Measurements from ENCODE around the gene RCOR2. TPM values are rescaled to one million over a fixed set of nuclear protein-coding genes. Genes with fewer than 3 reads are reported as not detected.
A peak's percentile ranks its signal among the peaks of the same experiment; 100 is the strongest.
"Not testable (repeated sequence)": the region's sequence is repeated elsewhere in the genome, so short reads cannot be mapped to it uniquely, and the experiment has no call there.

Gene RCOR2
- polyA plus RNA-seq (ENCODE audit: insufficient read length in 4 of 4) = 10 to 100 TPM; 10.5 to 14.5 (median 11.6) TPM

- DNase-seq (ENCODE audit: low read depth in 4 of 4, low spot score in 3 of 4) = no peak
Observed at GRCh38 chr11:63916837-63917691, at the start of gene RCOR2. RCOR2 (minus strand) TSS chr11:63917164; CDS start chr11:63916456, 708 bp downstream.

DNA sequence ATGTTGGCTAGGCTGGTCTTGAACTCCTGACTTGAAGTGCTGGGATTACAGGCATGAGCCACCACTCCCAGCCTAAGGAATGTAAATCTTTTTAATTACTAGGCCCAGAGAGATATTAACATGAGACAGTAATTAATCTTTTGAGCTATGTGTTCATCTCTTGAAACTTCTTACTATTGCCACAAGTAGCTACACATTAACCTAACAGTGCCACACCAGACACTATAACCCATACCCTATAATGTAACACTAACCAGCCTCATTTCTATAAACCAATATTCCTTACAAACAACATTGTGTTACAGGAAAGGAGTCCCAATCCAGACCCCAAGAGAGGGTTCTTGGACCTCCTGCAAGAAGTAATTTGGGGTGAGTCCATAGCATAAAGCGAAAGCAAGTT, 49.5 kb upstream of the RCOR2 start:
- DNase-seq (ENCODE audit: low read depth in 4 of 4, low spot score in 3 of 4) = no peak

DNA sequence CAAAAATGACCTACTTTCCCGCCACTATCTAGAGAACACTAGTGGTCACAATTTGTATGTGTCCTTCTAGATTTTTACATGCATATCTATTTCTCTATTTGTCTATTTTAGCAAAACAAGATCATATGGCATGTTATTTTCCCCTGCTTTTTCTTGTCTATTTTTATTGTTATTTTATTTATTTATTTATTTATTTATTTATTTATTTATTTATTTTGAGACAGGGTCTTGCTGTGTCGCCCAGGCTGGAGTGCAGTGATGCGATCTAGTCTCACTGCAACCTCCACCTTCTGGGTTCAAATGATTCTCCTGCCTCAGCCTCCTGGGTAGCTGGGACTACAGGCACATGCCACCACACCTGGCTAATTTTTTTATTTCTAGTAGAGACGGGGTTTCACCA, 46.9 kb upstream of the RCOR2 start:
- not testable (repeated sequence) for DNase-seq (ENCODE audit: low read depth in 4 of 4, low spot score in 3 of 4)

DNA sequence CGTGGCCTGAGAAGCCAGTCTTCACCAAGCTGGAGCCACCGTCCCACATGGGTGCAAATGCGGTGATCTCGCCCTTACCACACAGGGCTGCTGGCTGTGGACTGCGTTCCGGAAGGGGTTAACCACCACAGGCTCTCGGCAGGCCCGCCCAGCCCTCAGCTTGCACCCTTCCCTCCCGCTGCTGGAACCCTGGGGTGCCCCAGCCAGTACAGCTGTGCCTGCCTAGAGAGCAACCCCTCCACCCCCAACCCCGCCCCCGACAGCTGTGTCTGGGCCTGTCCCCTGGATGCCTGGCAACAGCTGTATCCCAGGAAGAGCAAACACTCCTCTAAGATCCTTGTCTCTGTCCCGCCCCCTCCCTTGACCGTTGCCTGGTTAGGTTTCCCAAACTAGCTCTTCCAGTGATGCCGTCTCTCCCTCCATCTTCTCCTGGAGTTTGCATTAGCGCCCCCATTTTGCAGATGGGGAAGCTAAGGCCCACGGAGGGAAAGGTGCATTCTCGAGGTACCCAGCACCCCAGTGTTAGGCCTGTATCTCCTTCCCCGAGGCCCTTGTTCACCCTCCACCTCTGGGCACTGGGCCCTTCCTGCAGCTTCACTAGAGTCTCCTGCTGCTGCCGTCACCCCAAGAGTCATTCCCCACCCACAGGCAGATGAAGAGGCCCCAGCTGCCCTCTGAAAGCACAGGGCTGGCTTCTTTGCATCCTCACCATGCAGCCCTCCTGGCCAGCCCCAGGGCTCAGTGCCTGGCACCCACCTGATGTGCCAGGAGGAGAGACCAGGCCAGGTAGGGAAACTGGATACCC, 44.8 kb upstream of the RCOR2 start:
- DNase-seq (ENCODE audit: low read depth in 4 of 4, low spot score in 3 of 4) = no peak

GRCh38 chr11:63958008-63958407, 41.0 kb upstream of the RCOR2 start:
- DNase-seq (ENCODE audit: low read depth in 4 of 4, low spot score in 3 of 4) = no peak

GRCh38 chr11:63952570-63952969, 35.6 kb upstream of the RCOR2 start:
- no peak for DNase-seq (ENCODE audit: low read depth in 4 of 4, low spot score in 3 of 4)

DNA sequence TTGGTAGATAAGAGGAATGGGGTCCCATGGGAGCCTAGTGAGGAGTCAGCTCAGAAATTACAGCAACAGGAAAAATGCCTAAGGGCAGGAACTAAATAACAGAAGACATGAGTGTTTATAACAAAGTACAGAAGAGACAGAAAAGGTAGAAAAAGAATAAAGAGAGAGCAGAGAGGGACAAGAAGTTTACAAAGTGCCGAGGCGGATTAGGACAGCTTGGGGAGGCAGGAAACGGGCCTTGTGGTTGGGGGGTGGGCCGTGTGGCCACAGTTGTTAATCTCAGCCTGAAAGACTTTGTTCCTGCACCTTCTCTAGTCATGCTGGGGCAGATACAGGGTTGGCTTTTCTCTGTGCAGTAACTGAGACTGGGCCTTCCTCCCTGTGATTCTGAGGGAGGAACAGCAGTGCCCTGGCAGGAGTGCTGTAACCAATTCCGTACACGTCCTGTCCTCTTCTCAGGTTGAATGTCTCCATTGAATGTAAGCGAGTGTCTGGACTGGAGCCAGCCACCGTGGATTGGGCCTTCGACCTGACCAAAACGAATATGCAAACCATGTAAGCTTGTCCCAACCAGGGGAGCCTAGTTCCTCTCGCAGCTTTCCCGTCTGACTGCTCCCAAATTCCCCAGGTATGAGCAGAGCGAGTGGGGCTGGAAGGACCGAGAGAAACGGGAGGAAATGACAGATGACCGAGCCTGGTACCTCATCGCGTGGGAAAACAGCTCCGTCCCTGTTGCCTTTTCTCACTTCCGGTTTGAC, 35.0 kb upstream of the RCOR2 start:
- no peak for DNase-seq (ENCODE audit: low read depth in 4 of 4, low spot score in 3 of 4)

- DNase-seq (ENCODE audit: low read depth in 4 of 4, low spot score in 3 of 4) = peak in 1 of 4 donors; percentile 57
Observed at GRCh38 chr11:63945477-63946163, 28.7 kb upstream of the RCOR2 start.

- DNase-seq (ENCODE audit: low read depth in 4 of 4, low spot score in 3 of 4) = no peak
Observed at GRCh38 chr11:63944987-63945386, 28.0 kb upstream of the RCOR2 start.

GRCh38 chr11:63942803-63943202, 25.8 kb upstream of the RCOR2 start:
- no peak for DNase-seq (ENCODE audit: low read depth in 4 of 4, low spot score in 3 of 4)

DNA sequence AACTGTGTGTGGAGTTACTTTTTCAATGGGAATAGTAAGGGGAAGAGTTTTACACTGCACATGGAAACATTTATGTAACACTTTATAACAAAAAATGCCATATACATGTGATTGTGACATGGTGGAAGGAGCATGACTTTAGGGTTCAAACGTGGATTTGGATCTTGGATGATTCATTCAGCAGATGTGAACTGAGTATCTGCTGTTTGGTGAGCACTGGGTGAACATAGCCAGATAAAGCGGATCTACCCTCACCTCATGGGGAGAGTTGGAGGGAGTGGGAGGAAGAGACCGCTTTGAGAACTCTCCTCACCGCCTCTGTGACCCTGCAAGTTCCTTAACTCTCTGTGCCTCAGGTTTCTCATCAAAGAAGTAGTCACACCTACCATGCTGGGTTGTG, 24.9 kb upstream of the RCOR2 start:
- no peak for DNase-seq (ENCODE audit: low read depth in 4 of 4, low spot score in 3 of 4)

GRCh38 chr11:63940786-63941185, 23.8 kb upstream of the RCOR2 start:
- no peak for DNase-seq (ENCODE audit: low read depth in 4 of 4, low spot score in 3 of 4)

GRCh38 chr11:63939397-63939891, 22.5 kb upstream of the RCOR2 start:
- DNase-seq (ENCODE audit: low read depth in 4 of 4, low spot score in 3 of 4) = no peak

- DNase-seq (ENCODE audit: low read depth in 4 of 4, low spot score in 3 of 4) = peak; percentile 87 to 92 (median 90)
Observed at GRCh38 chr11:63938479-63939396, 21.8 kb upstream of the RCOR2 start, which contains the start of gene NAA40. NAA40 (plus strand) TSS chr11:63939002; CDS start chr11:63939097, 95 bp downstream.

DNA sequence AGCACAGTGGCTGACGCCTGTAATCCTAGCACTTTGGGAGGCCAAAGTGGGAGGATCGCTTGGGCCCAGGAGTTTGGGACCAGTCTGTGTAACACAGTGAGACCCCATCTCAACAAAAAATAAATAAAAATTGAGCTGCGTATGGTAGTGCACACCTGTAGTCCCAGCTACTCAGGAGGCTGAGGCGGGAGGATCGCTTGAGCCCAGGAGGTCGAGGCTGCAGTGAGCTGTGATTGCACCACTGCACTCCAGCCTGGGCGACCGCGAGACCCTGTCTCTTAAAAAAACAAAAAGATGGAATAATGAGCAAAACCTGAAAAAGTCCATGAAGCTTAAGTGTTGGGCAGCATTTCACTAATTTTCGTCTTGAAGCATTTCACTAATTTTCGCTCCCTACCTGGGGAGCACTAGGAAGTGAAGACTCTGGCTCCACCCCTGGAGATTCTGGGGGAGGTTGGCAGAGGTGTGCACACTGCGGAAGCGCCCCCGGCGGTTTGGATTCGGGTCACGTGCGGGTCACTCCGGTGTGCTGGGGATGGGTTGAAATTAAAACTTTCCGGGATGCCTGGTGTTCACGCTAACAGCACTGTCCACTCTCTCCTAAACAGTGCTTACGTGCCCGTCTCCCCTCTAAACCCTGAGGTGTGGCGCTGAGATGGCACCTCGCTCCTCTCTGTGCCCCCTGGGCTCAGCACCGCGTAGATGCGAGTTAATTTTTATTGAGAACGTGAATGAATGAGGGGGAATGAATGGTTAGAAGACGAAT, 20.9 kb upstream of the RCOR2 start:
- no peak for DNase-seq (ENCODE audit: low read depth in 4 of 4, low spot score in 3 of 4)

DNA sequence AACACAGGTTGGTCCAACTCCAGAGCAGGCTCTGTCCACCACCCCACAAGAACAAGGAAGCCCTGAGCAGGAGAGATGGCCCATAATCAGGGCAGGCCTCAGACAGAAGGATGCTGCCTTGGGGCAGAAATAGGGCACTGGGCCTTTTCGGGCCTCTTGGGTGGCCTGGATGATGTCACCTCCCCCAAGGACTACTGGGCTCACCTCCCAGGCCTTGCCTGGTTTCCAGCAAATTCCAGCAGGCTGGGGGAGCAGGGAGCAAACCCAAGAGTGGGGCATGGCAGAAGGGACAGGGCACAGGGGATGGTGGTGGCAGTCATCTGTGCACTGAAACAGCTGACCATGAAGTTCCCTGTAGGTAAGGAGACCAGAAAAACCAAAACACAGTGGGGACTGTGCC, 16.5 kb upstream of the RCOR2 start:
- DNase-seq (ENCODE audit: low read depth in 4 of 4, low spot score in 3 of 4) = no peak

DNA sequence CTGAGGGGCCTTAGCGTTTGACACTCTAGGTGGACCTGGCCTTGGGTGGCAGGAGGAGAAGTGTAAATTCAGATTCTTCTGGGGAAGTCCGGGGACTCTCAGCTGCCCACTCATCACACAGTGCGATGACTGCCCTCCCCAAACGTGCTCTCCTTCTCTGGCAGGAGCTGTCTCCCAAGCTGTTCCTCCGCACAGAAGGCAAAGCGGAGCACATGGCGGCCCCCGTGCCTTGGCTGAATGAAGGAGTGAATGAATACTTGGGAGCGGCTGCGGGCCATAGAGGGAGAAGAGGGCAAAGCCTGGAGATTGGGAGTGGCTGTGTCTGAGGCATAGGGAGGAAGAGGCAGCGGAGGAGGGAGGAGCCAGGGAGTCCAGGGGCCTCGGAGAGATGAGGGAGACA, 14.9 kb upstream of the RCOR2 start:
- no peak for DNase-seq (ENCODE audit: low read depth in 4 of 4, low spot score in 3 of 4)

GRCh38 chr11:63931045-63931444, 14.1 kb upstream of the RCOR2 start:
- no peak for DNase-seq (ENCODE audit: low read depth in 4 of 4, low spot score in 3 of 4)

Measured in left renal pelvis (tissue), 4 donors.